Hepatocyte (in vitro differentiated cells): Measurements from ENCODE around the gene DOCK3. TPM values are rescaled to one million over a fixed set of nuclear protein-coding genes. Genes with fewer than 3 reads are reported as not detected.
A peak's percentile ranks its signal among the peaks of the same experiment; 100 is the strongest.

Experiments
- DNase-seq: peaks from one replicate; pipeline ENCODE4 v3.0.0-alpha.2; 2016; ENCODE audit warnings: low spot score
- H2AFZ ChIP-seq: fragments of 200-600 bp; sonication (generic); 2 replicates; pipeline ENCODE4 v1.6.0; 2016; ENCODE audit warnings: antibody characterized with exemption, mild to moderate bottlenecking
- H3K27ac ChIP-seq: fragments of 200-600 bp; sonication (generic); 2 replicates; pipeline ENCODE4 v1.5.1; 2016; ENCODE audit warnings: mild to moderate bottlenecking
- H3K27me3 ChIP-seq: fragments of 200-600 bp; sonication (generic); 2 replicates; pipeline ENCODE4 v1.6.1; 2016
- H3K36me3 ChIP-seq: fragments of 200-600 bp; sonication (generic); replicated peaks from 2 replicates; pipeline ENCODE4 v1.5.1; 2016; ENCODE audit warnings: low read depth; ENCODE audit not compliant: insufficient read depth
- H3K4me1 ChIP-seq: fragments of 200-600 bp; sonication (generic); 2 replicates; pipeline ENCODE4 v1.5.1; 2016; ENCODE audit warnings: mild to moderate bottlenecking, moderate library complexity; ENCODE audit not compliant: insufficient read depth
- H3K4me2 ChIP-seq: fragments of 200-600 bp; sonication (generic); 2 replicates; pipeline ENCODE4 v1.6.0; 2016
- H3K4me3 ChIP-seq: fragments of 200-600 bp; sonication (generic); 2 replicates; pipeline ENCODE4 v1.5.1; 2016; ENCODE audit warnings: mild to moderate bottlenecking
- H3K79me2 ChIP-seq: fragments of 200-600 bp; sonication (generic); 2 replicates; pipeline ENCODE4 v1.6.0; 2017; ENCODE audit warnings: mild to moderate bottlenecking
- H3K9me2 ChIP-seq: fragments of 200-600 bp; sonication (generic); replicated peaks from 2 replicates; pipeline ENCODE4 v1.6.0; 2017; ENCODE audit warnings: mild to moderate bottlenecking; ENCODE audit not compliant: insufficient read depth
- H3K9me3 ChIP-seq: fragments of 200-600 bp; sonication (generic); 2 replicates; pipeline ENCODE4 v1.5.1; 2016; ENCODE audit warnings: low read depth, mild to moderate bottlenecking
- H4K20me1 ChIP-seq: fragments of 200-600 bp; sonication (generic); 2 replicates; pipeline ENCODE4 v1.6.0; 2016; ENCODE audit warnings: mild to moderate bottlenecking; ENCODE audit not compliant: insufficient read depth, poor library complexity, severe bottlenecking
- CTCF ChIP-seq: fragments of 200-600 bp; sonication (generic); IDR thresholded peaks from 2 replicates; pipeline ENCODE4 v1.5.1; 2016; ENCODE audit warnings: antibody characterized with exemption, mild to moderate bottlenecking; ENCODE audit not compliant: poor library complexity
- EZH2 ChIP-seq: fragments of 200-600 bp; sonication (generic); IDR thresholded peaks from 2 replicates; pipeline ENCODE4 v1.6.1; 2016; ENCODE audit warnings: antibody characterized with exemption, mild to moderate bottlenecking, borderline replicate concordance
- EZH2phosphoT487 ChIP-seq: fragments of 200-600 bp; sonication (generic); IDR thresholded peaks from one replicate; pipeline ENCODE4 v1.6.1; 2018; ENCODE audit warnings: antibody characterized with exemption, mild to moderate bottlenecking, low read depth, moderate library complexity; ENCODE audit not compliant: unreplicated experiment, severe bottlenecking
- whole genome bisulfite sequencing: methylation state at CpG from one replicate; pipeline ENCODE4 v1.1.6; 2016; ENCODE audit warnings: low lambda C conversion rate; ENCODE audit errors: missing lambda C conversion rate; 5-methylcytosine and 5-hydroxymethylcytosine counted together
- polyA plus RNA-seq: library from polyadenylated mRNA; unstranded; fragments of >200 nt; fragmentation: Nextera tagmentation; extraction: Ambion mirVana; gene quantifications from 2 replicates; pipeline ENCODE4 v1.2.1, GENCODE V29; 2016
- total RNA-seq: library from RNA; depleted of rRNA; stranded (reverse); fragments of >200 nt; gene quantifications from 2 replicates; pipeline ENCODE4 v1.2.3, GENCODE V29; 2014

The DOCK3 gene
- total and polyA plus RNA-seq, 2 experiments from 2014 or later: 0.77 to 1.6 TPM

DNA sequence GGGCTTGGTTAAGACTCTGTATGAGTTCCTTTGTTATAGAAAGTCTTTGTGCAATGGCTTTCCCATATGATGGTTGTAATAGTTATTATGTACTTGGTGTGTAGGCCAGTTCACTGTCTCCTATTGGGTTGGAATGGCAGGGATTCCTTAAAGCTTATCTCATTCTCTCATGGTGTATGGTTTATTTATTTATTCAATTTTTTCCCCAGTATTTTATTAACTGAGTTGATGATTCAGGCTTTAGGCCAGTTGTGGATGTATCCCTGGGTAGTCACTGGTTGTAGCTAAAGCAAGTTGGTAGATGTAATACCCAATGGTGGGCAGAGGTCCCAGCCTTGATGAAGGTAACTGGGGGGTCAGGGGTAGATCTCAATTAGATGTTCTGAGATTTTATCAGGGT, 349.4 kb downstream of the DOCK3 start:
- H3K79me2 ChIP-seq: no peaks in the 10 kb centered on the region
- no peak overlapping the region for H3K27ac ChIP-seq
- H3K27me3 ChIP-seq: no peaks in the 10 kb centered on the region
- TF ChIP-seq CTCF (no peak), EZH2phosphoT487 (no peak), EZH2 (no peak)
- H3K4me1 ChIP-seq: peaks cover 4% of the 10 kb centered on the region
- no peaks in the 10 kb centered on the region for H3K9me2 ChIP-seq
- no peaks in the 10 kb centered on the region for H3K36me3 ChIP-seq
- DNase-seq: no peak
- H3K9me3 ChIP-seq: no peaks in the 10 kb centered on the region
- H4K20me1 ChIP-seq: no peaks in the 10 kb centered on the region
- H3K4me2 ChIP-seq: no peak overlapping the region
- H2AFZ ChIP-seq: no peak overlapping the region
- H3K4me3 ChIP-seq: no peak overlapping the region

DNA sequence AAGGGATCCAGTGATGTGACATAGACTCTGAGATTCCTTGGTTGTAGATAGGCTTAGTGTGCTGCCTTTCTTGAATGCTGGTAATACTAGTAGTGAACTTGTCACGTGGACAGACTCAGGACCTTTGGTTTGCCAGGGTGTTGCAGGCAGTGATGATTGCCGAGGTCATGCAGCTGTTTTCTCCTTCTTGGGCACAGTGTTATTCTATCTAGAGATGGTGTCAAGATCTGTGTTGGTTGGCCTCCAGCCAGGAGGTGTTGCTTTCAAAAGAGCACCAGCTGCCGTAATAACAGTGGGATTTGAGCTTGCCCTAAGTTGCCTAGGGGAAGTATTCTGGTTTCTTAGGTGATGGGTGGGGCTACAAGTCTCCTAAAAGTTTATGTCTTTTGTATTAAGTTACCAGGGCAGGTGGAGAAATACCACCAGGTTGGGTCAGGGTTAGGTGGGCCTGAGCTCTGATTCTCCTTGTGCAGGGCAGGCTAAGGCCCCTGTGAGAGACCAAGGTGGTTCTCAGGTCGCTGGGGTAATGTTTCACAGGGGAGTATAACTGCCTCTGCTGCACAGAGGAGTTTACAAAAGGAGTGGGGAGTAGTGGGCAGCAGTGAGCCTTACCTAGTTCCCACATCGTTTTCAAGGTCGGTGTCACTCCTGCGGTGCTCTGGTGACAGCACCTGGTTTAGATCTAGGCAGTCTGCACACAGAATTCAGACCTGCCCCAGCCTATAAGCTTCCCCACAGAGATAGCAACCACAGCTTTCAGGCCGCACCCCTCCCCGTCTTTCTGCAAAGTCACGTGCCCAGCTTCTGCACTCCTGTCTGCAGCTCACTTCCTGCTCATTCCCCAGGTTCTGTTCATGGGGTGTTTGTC, 350.3 kb downstream of the DOCK3 start:
- Histone ChIP-seq H3K9me3 (no peaks in the 10 kb centered on the region), H3K4me3 (no peak overlapping the region), H3K4me1 (peaks cover 4% of the 10 kb centered on the region), H2AFZ (no peak overlapping the region), H3K36me3 (no peaks in the 10 kb centered on the region), H3K79me2 (no peaks in the 10 kb centered on the region), H3K9me2 (no peaks in the 10 kb centered on the region), H4K20me1 (no peaks in the 10 kb centered on the region), H3K27me3 (no peaks in the 10 kb centered on the region), H3K27ac (no peak overlapping the region), H3K4me2 (no peak overlapping the region)
- peak; percentile 13 for DNase-seq
- WGBS: 46% methylated on average over 10 of the region's 10 CpGs
- TF ChIP-seq EZH2 (no peak), CTCF (no peak), EZH2phosphoT487 (no peak)

GRCh38 chr3:51031666-51032065, 356.9 kb downstream of the DOCK3 start:
- TF ChIP-seq EZH2 (no peak), EZH2phosphoT487 (no peak), CTCF (no peak)
- no peaks in the 10 kb centered on the region for H3K9me2 ChIP-seq

More at GRCh38 chr3:51031666-51032065, 356.9 kb downstream of the DOCK3 start:
- WGBS: 73% methylated on average over 3 of the region's 3 CpGs
- Histone ChIP-seq H3K79me2 (no peaks in the 10 kb centered on the region), H3K9me3 (no peaks in the 10 kb centered on the region), H3K27ac (no peak overlapping the region), H3K36me3 (no peaks in the 10 kb centered on the region), H2AFZ (no peak overlapping the region), H3K4me2 (no peak overlapping the region), H3K4me1 (no peaks in the 10 kb centered on the region), H3K27me3 (no peaks in the 10 kb centered on the region), H3K4me3 (no peak overlapping the region), H4K20me1 (no peaks in the 10 kb centered on the region)
- no peak for DNase-seq
